ENCODE measurements around the gene ATG3.

GRCh38 chr3:112607863-112608262 is 46.1 kb upstream of the ATG3 start:
- no peak for TF ChIP-seq CTCF (IDR thresholded peaks at IDR 0.05)
- no peak for TF ChIP-seq POLR2A (IDR thresholded peaks at IDR 0.05)
- TF ChIP-seq EP300 (IDR thresholded peaks at IDR 0.05): no peak
